Loucy (cell line): ENCODE measurements around the gene ADAMTS13.

Experiments
- EZH2phosphoT487 ChIP-seq: fragments of 200-600 bp; IDR thresholded peaks from 2 replicates; pipeline ENCODE4 v1.6.1; 2018; ENCODE audit warnings: antibody characterized with exemption, mild to moderate bottlenecking, moderate library complexity, borderline replicate concordance
- TF ChIP-seq, protein P1 (sequence below): fragments of 200-600 bp; sonication (generic); conservative IDR thresholded peaks from 2 replicates; pipeline ENCODE4 v1.5.1; 2014; ENCODE audit warnings: mild to moderate bottlenecking, antibody characterized with exemption, low read length

DNA sequence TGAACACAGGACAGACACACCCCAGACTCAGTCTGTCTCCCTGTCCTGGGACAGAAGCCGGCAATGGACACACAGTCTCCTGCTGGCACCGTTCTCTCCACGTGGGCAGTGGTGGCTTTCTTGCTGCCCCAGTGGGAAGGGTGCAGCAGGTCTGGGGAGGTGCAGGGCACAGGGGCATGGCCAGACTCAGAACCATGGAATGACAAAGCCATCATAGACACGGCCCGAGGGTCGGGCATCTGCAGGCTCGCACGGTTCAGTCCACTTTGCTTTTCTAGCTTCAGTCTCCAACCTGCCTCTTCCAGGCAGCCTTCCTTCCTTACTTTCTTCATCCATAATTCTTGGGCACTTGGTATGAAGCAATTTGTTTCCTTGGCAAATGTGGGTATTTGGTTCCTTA, 85.9 kb downstream of the ADAMTS13 start:
- TF ChIP-seq, protein P1, sequence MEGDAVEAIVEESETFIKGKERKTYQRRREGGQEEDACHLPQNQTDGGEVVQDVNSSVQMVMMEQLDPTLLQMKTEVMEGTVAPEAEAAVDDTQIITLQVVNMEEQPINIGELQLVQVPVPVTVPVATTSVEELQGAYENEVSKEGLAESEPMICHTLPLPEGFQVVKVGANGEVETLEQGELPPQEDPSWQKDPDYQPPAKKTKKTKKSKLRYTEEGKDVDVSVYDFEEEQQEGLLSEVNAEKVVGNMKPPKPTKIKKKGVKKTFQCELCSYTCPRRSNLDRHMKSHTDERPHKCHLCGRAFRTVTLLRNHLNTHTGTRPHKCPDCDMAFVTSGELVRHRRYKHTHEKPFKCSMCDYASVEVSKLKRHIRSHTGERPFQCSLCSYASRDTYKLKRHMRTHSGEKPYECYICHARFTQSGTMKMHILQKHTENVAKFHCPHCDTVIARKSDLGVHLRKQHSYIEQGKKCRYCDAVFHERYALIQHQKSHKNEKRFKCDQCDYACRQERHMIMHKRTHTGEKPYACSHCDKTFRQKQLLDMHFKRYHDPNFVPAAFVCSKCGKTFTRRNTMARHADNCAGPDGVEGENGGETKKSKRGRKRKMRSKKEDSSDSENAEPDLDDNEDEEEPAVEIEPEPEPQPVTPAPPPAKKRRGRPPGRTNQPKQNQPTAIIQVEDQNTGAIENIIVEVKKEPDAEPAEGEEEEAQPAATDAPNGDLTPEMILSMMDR = no peak
- no peak for TF ChIP-seq EZH2phosphoT487
